ENCODE results near the gene CPEB2.

- TF ChIP-seq CTCF (IDR thresholded peaks at IDR 0.05) (no peak), NR3C1 (CRISPR knock-in tag; conservative IDR thresholded peaks at IDR 0.05; ENCODE audit: low read depth) (no peak), ATF2 (CRISPR knock-in tag; IDR thresholded peaks at IDR 0.05; ENCODE audit: borderline replicate concordance, low read depth) (no peak), TEAD1 (CRISPR knock-in tag; IDR thresholded peaks at IDR 0.05) (no peak)
Observed at GRCh38 chr4:14984448-14984847, 17.8 kb upstream of the CPEB2 start.
